ENCODE data around the gene MIGA2. TPM values are rescaled to one million over a fixed set of nuclear protein-coding genes. Genes with fewer than 3 reads are reported as not detected.

Gene MIGA2
- total and polyA plus RNA-seq, 9 of the 15 experiments (the other 6 are each of a cell fraction or from before 2014, with no cell fraction given), result 0.15 to 54.1 (median 18.0) TPM

DNA sequence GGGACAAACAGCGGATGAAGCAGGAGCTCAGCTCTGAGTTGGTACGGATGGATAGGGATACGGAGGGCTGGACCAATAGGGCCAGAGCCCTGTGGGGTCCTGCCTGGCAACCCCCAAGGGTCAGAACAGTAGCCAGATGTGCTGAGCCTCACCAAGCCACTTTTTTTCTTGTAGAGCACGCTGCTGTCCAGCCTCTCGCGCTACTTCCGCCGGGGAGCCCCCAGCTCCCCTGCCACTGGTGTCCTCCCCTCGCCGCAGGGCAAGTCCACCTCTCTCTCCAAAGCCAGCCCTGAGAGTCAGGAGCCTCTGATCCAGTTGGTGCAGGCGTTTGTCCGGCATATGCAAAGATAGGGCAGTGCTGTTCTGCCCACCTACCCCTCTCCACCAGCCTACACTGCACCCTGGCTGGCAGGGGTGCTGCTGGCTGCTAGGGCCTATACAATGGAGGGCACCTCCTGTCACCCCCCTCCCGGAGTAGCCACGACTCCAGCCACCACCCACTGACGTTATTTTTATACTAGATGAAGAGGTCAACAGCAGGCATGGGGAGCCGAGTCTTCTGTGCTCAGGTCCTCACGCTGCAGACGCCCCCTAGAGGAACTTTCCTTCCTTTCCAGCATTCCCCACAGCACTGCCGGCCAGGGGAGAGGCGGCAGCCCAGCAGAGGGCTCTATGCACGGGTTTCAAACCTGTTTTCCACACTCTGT is 29.9 kb upstream of the MIGA2 start (continued):
- TF ChIP-seq ATF7 (IDR thresholded peaks at IDR 0.05), result peak; percentile 66
- TF ChIP-seq BRF1 (IDR thresholded peaks at IDR 0.05; ENCODE audit: borderline replicate concordance, extremely low read depth, insufficient read length), result no peak
- TF ChIP-seq VEZF1 (CRISPR knock-in tag; IDR thresholded peaks at IDR 0.05), result peak; percentile 22; the same call in 1 of the 2 replicates
- no peak for TF ChIP-seq BACH1 (tag; IDR thresholded peaks at IDR 0.05)
- peak; percentile 44 for TF ChIP-seq POLR2B (IDR thresholded peaks at IDR 0.05; ENCODE audit: low read depth, partially characterized antibody)
- TF ChIP-seq KLF6 (CRISPR knock-in tag; IDR thresholded peaks at IDR 0.05; ENCODE audit: borderline replicate concordance), result no peak
- TF ChIP-seq, protein P1, sequence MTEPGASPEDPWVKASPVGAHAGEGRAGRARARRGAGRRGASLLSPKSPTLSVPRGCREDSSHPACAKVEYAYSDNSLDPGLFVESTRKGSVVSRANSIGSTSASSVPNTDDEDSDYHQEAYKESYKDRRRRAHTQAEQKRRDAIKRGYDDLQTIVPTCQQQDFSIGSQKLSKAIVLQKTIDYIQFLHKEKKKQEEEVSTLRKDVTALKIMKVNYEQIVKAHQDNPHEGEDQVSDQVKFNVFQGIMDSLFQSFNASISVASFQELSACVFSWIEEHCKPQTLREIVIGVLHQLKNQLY (CRISPR knock-in tag; conservative IDR thresholded peaks at IDR 0.05), result no peak
- no peak for TF ChIP-seq HNRNPH1 (optimal IDR thresholded peaks at IDR 0.05; ENCODE audit: low read depth, low read length)
- TF ChIP-seq, protein P2, sequence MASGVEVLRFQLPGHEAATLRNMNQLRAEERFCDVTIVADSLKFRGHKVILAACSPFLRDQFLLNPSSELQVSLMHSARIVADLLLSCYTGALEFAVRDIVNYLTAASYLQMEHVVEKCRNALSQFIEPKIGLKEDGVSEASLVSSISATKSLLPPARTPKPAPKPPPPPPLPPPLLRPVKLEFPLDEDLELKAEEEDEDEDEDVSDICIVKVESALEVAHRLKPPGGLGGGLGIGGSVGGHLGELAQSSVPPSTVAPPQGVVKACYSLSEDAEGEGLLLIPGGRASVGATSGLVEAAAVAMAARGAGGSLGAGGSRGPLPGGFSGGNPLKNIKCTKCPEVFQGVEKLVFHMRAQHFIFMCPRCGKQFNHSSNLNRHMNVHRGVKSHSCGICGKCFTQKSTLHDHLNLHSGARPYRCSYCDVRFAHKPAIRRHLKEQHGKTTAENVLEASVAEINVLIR (CRISPR knock-in tag; IDR thresholded peaks at IDR 0.05), result no peak
- TF ChIP-seq POLR2A (conservative IDR thresholded peaks at IDR 0.05), result peak; percentile 76
- TF ChIP-seq ZNF75A (CRISPR knock-in tag; IDR thresholded peaks at IDR 0.05), result no peak
- TF ChIP-seq HDAC8 (tag; IDR thresholded peaks at IDR 0.05), result no peak
- TF ChIP-seq, protein P3, sequence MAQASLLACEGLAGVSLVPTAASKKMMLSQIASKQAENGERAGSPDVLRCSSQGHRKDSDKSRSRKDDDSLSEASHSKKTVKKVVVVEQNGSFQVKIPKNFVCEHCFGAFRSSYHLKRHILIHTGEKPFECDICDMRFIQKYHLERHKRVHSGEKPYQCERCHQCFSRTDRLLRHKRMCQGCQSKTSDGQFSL (CRISPR knock-in tag; IDR thresholded peaks at IDR 0.05), result no peak
- TF ChIP-seq, protein P3 (tag; IDR thresholded peaks at IDR 0.05), result 0 out of 4 replicates have a peak, but pooled peaks of 1 of the 2 experiments have one; percentile 35
- TF ChIP-seq SNAPC5 (CRISPR knock-in tag; IDR thresholded peaks at IDR 0.05), result no peak
- TF ChIP-seq YY1 (IDR thresholded peaks at IDR 0.05; ENCODE audit: borderline replicate concordance in 1 of 3, control insufficient read depth in 1 of 3, extremely low read depth in 1 of 3, insufficient read depth in 3 of 3, insufficient read length in 1 of 3, insufficient replicate concordance in 2 of 3, low read depth in 1 of 3, low read length in 2 of 3), result peak in 2 of 3 experiments; percentile 23 to 47
- no peak for TF ChIP-seq HNRNPL (IDR thresholded peaks at IDR 0.05; ENCODE audit: low read depth, low read length)
- no peak for TF ChIP-seq ZNF766 (CRISPR knock-in tag; conservative IDR thresholded peaks at IDR 0.05)
- TF ChIP-seq ZFPM2 (CRISPR knock-in tag; IDR thresholded peaks at IDR 0.05), result no peak
